Stimulated activated CD8-positive, alpha-beta memory T cell treated with anti-CD3 and anti-CD28 coated beads, Interleukin-12 subunit alpha, Interleukin-12 subunit beta, amount 100 ng/mL, for 1 hour (primary cell): ENCODE data around the gene SERPINE1.
"Not testable (repeated sequence)": the region's sequence is repeated elsewhere in the genome, so short reads cannot be mapped to it uniquely, and the experiment has no call there.

Experiments
- DNase-seq: peaks from one replicate; pipeline ENCODE4 v3.0.0-alpha.2; 2020; ENCODE audit warnings: low read depth

Gene SERPINE1

GRCh38 chr7:101124376-101125056 lies 2.4 kb upstream of the SERPINE1 start:
- DNase-seq: no peak

GRCh38 chr7:101125989-101126650 lies 784 bp upstream of the SERPINE1 start:
- DNase-seq: no peak

GRCh38 chr7:101127460-101128039 lies 646 bp downstream of the SERPINE1 start:
- DNase-seq: no peak

- no peak for DNase-seq
These were observed 1.3 kb downstream of the SERPINE1 start for GRCh38 chr7:101128040-101128834.

- DNase-seq: no peak
These were observed 2.8 kb downstream of the SERPINE1 start for GRCh38 chr7:101129603-101130117.

GRCh38 chr7:101132626-101133600 lies 6.0 kb downstream of the SERPINE1 start:
- not testable (repeated sequence) for DNase-seq

- no peak for DNase-seq
These were observed 6.9 kb downstream of the SERPINE1 start for GRCh38 chr7:101133621-101134398.

GRCh38 chr7:101134399-101134980 lies 7.6 kb downstream of the SERPINE1 start:
- DNase-seq: no peak

GRCh38 chr7:101137651-101138212 lies 10.8 kb downstream of the SERPINE1 start:
- DNase-seq: no peak

GRCh38 chr7:101138213-101138870 lies 11.4 kb downstream of the SERPINE1 start:
- DNase-seq: peak; percentile 77

- no peak for DNase-seq
These were observed 13.4 kb downstream of the SERPINE1 start for GRCh38 chr7:101140339-101140699.

- DNase-seq: no peak
These were observed 14.0 kb downstream of the SERPINE1 start for GRCh38 chr7:101140746-101141382.

GRCh38 chr7:101151908-101152651 lies 25.2 kb downstream of the SERPINE1 start:
- no peak for DNase-seq

GRCh38 chr7:101153969-101154692 lies 27.2 kb downstream of the SERPINE1 start, which contains the start of gene AP1S1:
TSS of gene AP1S1 (plus strand) at chr7:101154476. CDS start at chr7:101154515, 39 bp downstream.
- peak; percentile 78 for DNase-seq

- DNase-seq: no peak
These were observed 27.8 kb downstream of the SERPINE1 start for GRCh38 chr7:101154693-101155102.

GRCh38 chr7:101155303-101155702 lies 28.4 kb downstream of the SERPINE1 start:
- no peak for DNase-seq

- DNase-seq: no peak
These were observed 29.4 kb downstream of the SERPINE1 start for GRCh38 chr7:101156277-101156676.
